Calu3 (cell line): Measurements from ENCODE around the gene ITSN2. TPM values are rescaled to one million over a fixed set of nuclear protein-coding genes. Genes with fewer than 3 reads are reported as not detected.

ENCODE experiments used
- BruUV-seq: library from RNA; stranded (reverse); fragments of 400-500 nt; replicated peaks from 2 replicates; lab custom pipeline; 2021; lab: Mats Ljungman, UMichigan
- CTCF ChIA-PET: fragments of 300-600 bp; sonication (Branson Sonifier 250); formaldehyde crosslinking; loops from one replicate; lab custom pipeline; 2022; ENCODE audit warnings: antibody characterized with exemption; lab: Charles Lee
- DNase-seq: peaks from one replicate; pipeline ENCODE4 v3.0.0; 2022
- H3K27ac Mint-ChIP-seq: one replicate; pipeline ENCODE4 v1.8.0; 2022; ENCODE audit warnings: mixed read lengths; ENCODE audit not compliant: unreplicated experiment
- H3K27me3 Mint-ChIP-seq: one replicate; pipeline ENCODE4 v1.8.0; 2022; ENCODE audit warnings: mixed read lengths; ENCODE audit not compliant: unreplicated experiment
- H3K36me3 Mint-ChIP-seq: one replicate; pipeline ENCODE4 v1.8.0; 2022; ENCODE audit warnings: mild to moderate bottlenecking, moderate library complexity, mixed read lengths; ENCODE audit not compliant: insufficient read depth, unreplicated experiment
- H3K4me1 Mint-ChIP-seq: one replicate; pipeline ENCODE4 v1.8.0; 2022; ENCODE audit warnings: mild to moderate bottlenecking, low read depth, mixed read lengths; ENCODE audit not compliant: unreplicated experiment
- H3K4me3 Mint-ChIP-seq: one replicate; pipeline ENCODE4 v1.8.0; 2022; ENCODE audit warnings: mild to moderate bottlenecking, low read depth, moderate library complexity, mixed read lengths; ENCODE audit not compliant: unreplicated experiment
- H3K9me3 Mint-ChIP-seq: one replicate; pipeline ENCODE4 v1.8.0; 2022; ENCODE audit warnings: low read depth, mixed read lengths; ENCODE audit not compliant: unreplicated experiment
- intact Hi-C: fragments of 100-400 bp; cut with micrococcal nuclease; formaldehyde crosslinking; loops from one replicate; pipeline ENCODE4 v1.10.0; 2022; ENCODE audit not compliant: unreplicated experiment
- total RNA-seq: library from RNA; stranded (reverse); gene quantifications from 2 replicates; pipeline ENCODE4 v1.2.3, GENCODE V29; 2022
- TF ChIP-seq, protein P1 (sequence below): fragments of 200-600 bp; IDR thresholded peaks from one replicate; pipeline ENCODE4 v1.8.0; 2022; ENCODE audit warnings: antibody characterized with exemption; ENCODE audit not compliant: unreplicated experiment

The ITSN2 gene
- total RNA-seq, 1 experiment from 2014 or later = 45.4 TPM

DNA sequence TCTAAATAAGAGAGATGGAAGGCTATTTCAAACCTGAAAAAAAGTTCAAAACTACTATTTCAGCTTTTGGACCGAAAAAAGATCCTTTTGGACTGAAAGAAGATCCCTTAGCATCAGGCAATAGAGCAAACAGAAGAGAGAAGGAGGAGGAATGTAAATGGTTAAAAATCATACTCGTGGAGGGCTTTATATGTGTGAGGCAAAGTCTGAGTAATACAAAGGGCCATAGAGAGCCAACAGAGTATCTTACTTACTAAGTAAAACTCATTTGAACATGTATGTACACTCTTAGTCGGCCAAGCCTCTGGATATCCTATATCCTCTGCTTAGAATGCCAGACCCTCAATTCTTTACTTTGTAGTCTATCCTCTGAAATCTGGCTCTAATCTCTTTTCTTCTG lies 55.7 kb downstream of the ITSN2 start:
- Mint-ChIP-seq H3K9me3 (no peaks in the 10 kb centered on the region), H3K4me1 (no peaks in the 10 kb centered on the region), H3K4me3 (no peak overlapping the region), H3K27ac (no peak overlapping the region), H3K27me3 (no peaks in the 10 kb centered on the region), H3K36me3 (peaks cover 5% of the 10 kb centered on the region)
- BruUV-seq = no TSS peak
- intact Hi-C loops = no loop called here
- CTCF ChIA-PET = no interaction called here
- TF ChIP-seq, protein P1, sequence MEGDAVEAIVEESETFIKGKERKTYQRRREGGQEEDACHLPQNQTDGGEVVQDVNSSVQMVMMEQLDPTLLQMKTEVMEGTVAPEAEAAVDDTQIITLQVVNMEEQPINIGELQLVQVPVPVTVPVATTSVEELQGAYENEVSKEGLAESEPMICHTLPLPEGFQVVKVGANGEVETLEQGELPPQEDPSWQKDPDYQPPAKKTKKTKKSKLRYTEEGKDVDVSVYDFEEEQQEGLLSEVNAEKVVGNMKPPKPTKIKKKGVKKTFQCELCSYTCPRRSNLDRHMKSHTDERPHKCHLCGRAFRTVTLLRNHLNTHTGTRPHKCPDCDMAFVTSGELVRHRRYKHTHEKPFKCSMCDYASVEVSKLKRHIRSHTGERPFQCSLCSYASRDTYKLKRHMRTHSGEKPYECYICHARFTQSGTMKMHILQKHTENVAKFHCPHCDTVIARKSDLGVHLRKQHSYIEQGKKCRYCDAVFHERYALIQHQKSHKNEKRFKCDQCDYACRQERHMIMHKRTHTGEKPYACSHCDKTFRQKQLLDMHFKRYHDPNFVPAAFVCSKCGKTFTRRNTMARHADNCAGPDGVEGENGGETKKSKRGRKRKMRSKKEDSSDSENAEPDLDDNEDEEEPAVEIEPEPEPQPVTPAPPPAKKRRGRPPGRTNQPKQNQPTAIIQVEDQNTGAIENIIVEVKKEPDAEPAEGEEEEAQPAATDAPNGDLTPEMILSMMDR = no peak
- no peak for DNase-seq

DNA sequence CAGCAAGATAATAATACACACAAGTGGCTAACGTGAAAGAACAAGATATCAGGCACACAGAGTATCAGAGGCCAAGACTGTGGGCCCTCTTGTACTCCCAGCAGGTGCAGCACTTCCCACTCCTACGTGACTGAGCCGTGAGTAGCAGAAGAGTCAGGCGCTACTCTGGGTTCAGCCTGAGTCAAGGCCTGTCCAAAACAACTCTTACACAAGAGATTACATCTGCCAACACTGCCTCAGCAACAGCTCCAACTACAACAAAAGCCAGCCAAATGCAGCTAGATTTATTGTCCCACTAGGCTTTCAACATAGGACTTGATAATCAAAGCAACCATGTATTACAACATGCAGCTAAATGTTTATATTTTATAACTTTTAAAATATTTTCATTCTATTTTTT lies 56.2 kb downstream of the ITSN2 start:
- no peak overlapping the region for H3K4me3 Mint-ChIP-seq
- intact Hi-C loops = no loop called here
- no peaks in the 10 kb centered on the region for H3K27me3 Mint-ChIP-seq
- H3K27ac Mint-ChIP-seq = no peak overlapping the region
- TF ChIP-seq, protein P1 = no peak
- no peak for DNase-seq
- H3K4me1 Mint-ChIP-seq = no peaks in the 10 kb centered on the region
- BruUV-seq = no TSS peak
- CTCF ChIA-PET = no interaction called here
- peaks cover 9% of the 10 kb centered on the region for H3K36me3 Mint-ChIP-seq
- no peaks in the 10 kb centered on the region for H3K9me3 Mint-ChIP-seq

DNA sequence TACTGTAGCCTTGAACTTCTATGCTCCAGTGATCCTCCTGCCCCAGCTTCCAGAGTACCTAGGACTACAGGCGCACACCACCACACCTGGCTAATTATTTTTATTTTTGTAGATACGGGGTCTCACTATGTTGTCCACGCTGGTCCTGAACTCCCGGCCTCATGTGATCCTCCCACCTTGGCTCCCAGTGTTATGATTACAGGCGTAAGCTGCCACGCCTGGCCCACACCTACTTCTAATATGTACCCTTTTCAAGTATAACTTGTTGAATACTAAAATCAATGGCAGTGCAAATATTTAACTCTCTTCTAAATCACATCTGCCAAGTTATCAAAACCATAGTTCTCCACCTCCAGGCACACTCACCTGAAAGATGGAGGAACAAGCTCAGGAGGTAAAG lies 58.7 kb downstream of the ITSN2 start:
- Mint-ChIP-seq H3K27me3 (no peaks in the 10 kb centered on the region), H3K27ac (no peak overlapping the region), H3K9me3 (no peaks in the 10 kb centered on the region), H3K4me1 (no peaks in the 10 kb centered on the region), H3K4me3 (no peak overlapping the region), H3K36me3 (peaks cover 18% of the 10 kb centered on the region)
- CTCF ChIA-PET = no interaction called here
- TF ChIP-seq, protein P1 = no peak
- intact Hi-C loops = no loop called here
- no TSS peak for BruUV-seq
- no peak for DNase-seq

DNA sequence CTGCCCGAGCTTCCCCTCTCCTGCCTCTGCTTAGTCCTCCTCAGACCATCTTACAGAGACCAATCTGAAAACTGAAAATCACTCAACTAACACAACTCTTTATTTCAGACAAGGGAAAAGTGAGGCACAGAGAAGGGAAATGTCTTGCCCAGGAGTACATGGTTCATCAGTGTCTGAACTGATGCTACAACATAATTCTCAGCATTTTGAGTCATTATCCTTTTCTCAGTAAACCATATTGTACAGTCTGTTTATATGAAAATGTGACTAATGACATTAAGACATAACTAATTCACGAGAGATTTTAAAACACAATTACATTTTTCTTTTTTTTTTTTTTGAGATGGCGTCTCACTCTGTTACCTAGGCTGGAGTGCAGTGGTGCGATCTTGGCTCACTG lies 62.7 kb downstream of the ITSN2 start:
- no peak overlapping the region for H3K4me3 Mint-ChIP-seq
- H3K27me3 Mint-ChIP-seq = no peaks in the 10 kb centered on the region
- intact Hi-C loops = no loop called here
- TF ChIP-seq, protein P1 = no peak
- CTCF ChIA-PET = no interaction called here
- H3K9me3 Mint-ChIP-seq = no peaks in the 10 kb centered on the region
- no TSS peak for BruUV-seq
- DNase-seq = no peak
- peaks cover 26% of the 10 kb centered on the region for H3K36me3 Mint-ChIP-seq
- peaks cover 7% of the 10 kb centered on the region for H3K4me1 Mint-ChIP-seq
- H3K27ac Mint-ChIP-seq = no peak overlapping the region
